SK-N-MC (cell line): ENCODE results near the gene C20orf144.

Source experiments
- EZH2 ChIP-seq: fragments of 200-600 bp; sonication (generic); IDR thresholded peaks from one replicate; pipeline ENCODE4 v1.6.1; 2017; ENCODE audit warnings: antibody characterized with exemption
- FOXP2 ChIP-seq: optimal IDR thresholded peaks from 2 replicates; pipeline ENCODE3; 2011; ENCODE audit warnings: mild to moderate bottlenecking, moderate library complexity; ENCODE audit not compliant: insufficient read depth; ENCODE audit errors: extremely low read length, control extremely low read depth
- POLR2AphosphoS5 ChIP-seq: IDR thresholded peaks from 2 replicates; pipeline ENCODE4 v1.6.1; 2012; ENCODE audit warnings: mild to moderate bottlenecking, low read depth, low read length, borderline replicate concordance

GRCh38 chr20:33694639-33695012 is 32.5 kb downstream of the C20orf144 start:
- TF ChIP-seq EZH2 (no peak), POLR2AphosphoS5 (no peak), FOXP2 (no peak)
